ENCODE data around the gene MITF.
A peak's percentile ranks its signal among the peaks of the same experiment; 100 is the strongest.

Gene MITF

GRCh38 chr3:69737392-69737791 lies 1.9 kb upstream of the MITF start:
- in situ Hi-C loops (cut with HindIII; ENCODE audit: low pct_unique_long_range_greater_than_20kb, low sequenced_read_pairs): no loop called here
- no peak for TF ChIP-seq JUND (IDR thresholded peaks at IDR 0.05; ENCODE audit: low read depth)
- no peak for DNase-seq (ENCODE audit: low read depth in 1 of 2, low spot score in 1 of 2)

GRCh38 chr3:69738315-69738714 lies 949 bp upstream of the MITF start:
- in situ Hi-C loops (cut with HindIII; ENCODE audit: low pct_unique_long_range_greater_than_20kb, low sequenced_read_pairs): no loop called here
- no peak for TF ChIP-seq JUND (IDR thresholded peaks at IDR 0.05; ENCODE audit: low read depth)
- DNase-seq (ENCODE audit: low read depth in 1 of 2, low spot score in 1 of 2): peak; percentile 5 to 15

GRCh38 chr3:69738859-69739203 lies 433 bp upstream of the MITF start:
- in situ Hi-C loops (cut with HindIII; ENCODE audit: low pct_unique_long_range_greater_than_20kb, low sequenced_read_pairs): no loop called here
- TF ChIP-seq JUND (IDR thresholded peaks at IDR 0.05; ENCODE audit: low read depth): no peak
- DNase-seq (ENCODE audit: low read depth in 1 of 2, low spot score in 1 of 2): no peak

GRCh38 chr3:69740103-69741021 lies 1.1 kb downstream of the MITF start:
- peak in 1 of 2 experiments; percentile 34 for DNase-seq (ENCODE audit: low read depth in 1 of 2, low spot score in 1 of 2)
- no peak for TF ChIP-seq JUND (IDR thresholded peaks at IDR 0.05; ENCODE audit: low read depth)
- in situ Hi-C loops (cut with HindIII; ENCODE audit: low pct_unique_long_range_greater_than_20kb, low sequenced_read_pairs): no loop called here

GRCh38 chr3:69741032-69741767 lies 1.9 kb downstream of the MITF start:
- TF ChIP-seq JUND (IDR thresholded peaks at IDR 0.05; ENCODE audit: low read depth): no peak
- DNase-seq (ENCODE audit: low read depth in 1 of 2, low spot score in 1 of 2): no peak
- in situ Hi-C loops (cut with HindIII; ENCODE audit: low pct_unique_long_range_greater_than_20kb, low sequenced_read_pairs): no loop called here

- in situ Hi-C loops (cut with HindIII; ENCODE audit: low pct_unique_long_range_greater_than_20kb, low sequenced_read_pairs): no loop called here
- DNase-seq (ENCODE audit: low read depth in 1 of 2, low spot score in 1 of 2): no peak
- TF ChIP-seq JUND (IDR thresholded peaks at IDR 0.05; ENCODE audit: low read depth): no peak
Measured at GRCh38 chr3:69742391-69742790, 3.1 kb downstream of the MITF start.

- no peak for TF ChIP-seq JUND (IDR thresholded peaks at IDR 0.05; ENCODE audit: low read depth)
- no peak for DNase-seq (ENCODE audit: low read depth in 1 of 2, low spot score in 1 of 2)
- in situ Hi-C loops (cut with HindIII; ENCODE audit: low pct_unique_long_range_greater_than_20kb, low sequenced_read_pairs): no loop called here
Measured at GRCh38 chr3:69743975-69744906, 5.0 kb downstream of the MITF start.

- in situ Hi-C loops (cut with HindIII; ENCODE audit: low pct_unique_long_range_greater_than_20kb, low sequenced_read_pairs): no loop called here
- TF ChIP-seq JUND (IDR thresholded peaks at IDR 0.05; ENCODE audit: low read depth): no peak
Measured at GRCh38 chr3:69745505-69745904, 6.2 kb downstream of the MITF start.

GRCh38 chr3:69746119-69746518 lies 6.9 kb downstream of the MITF start:
- DNase-seq (ENCODE audit: low read depth in 1 of 2, low spot score in 1 of 2): no peak
- no peak for TF ChIP-seq JUND (IDR thresholded peaks at IDR 0.05; ENCODE audit: low read depth)

More at GRCh38 chr3:69745505-69745904, 6.2 kb downstream of the MITF start:
- DNase-seq (ENCODE audit: low read depth in 1 of 2, low spot score in 1 of 2): no peak

GRCh38 chr3:69747511-69748258 lies 8.4 kb downstream of the MITF start:
- in situ Hi-C loops (cut with HindIII; ENCODE audit: low pct_unique_long_range_greater_than_20kb, low sequenced_read_pairs): no loop called here
- no peak for TF ChIP-seq JUND (IDR thresholded peaks at IDR 0.05; ENCODE audit: low read depth)
- DNase-seq (ENCODE audit: low read depth in 1 of 2, low spot score in 1 of 2): no peak

More at GRCh38 chr3:69746119-69746518, 6.9 kb downstream of the MITF start:
- in situ Hi-C loops (cut with HindIII; ENCODE audit: low pct_unique_long_range_greater_than_20kb, low sequenced_read_pairs): no loop called here

GRCh38 chr3:69748503-69748902 lies 9.2 kb downstream of the MITF start:
- no peak for DNase-seq (ENCODE audit: low read depth in 1 of 2, low spot score in 1 of 2)
- in situ Hi-C loops (cut with HindIII; ENCODE audit: low pct_unique_long_range_greater_than_20kb, low sequenced_read_pairs): no loop called here
- no peak for TF ChIP-seq JUND (IDR thresholded peaks at IDR 0.05; ENCODE audit: low read depth)

GRCh38 chr3:69749461-69749860 lies 10.2 kb downstream of the MITF start:
- no peak for DNase-seq (ENCODE audit: low read depth in 1 of 2, low spot score in 1 of 2)
- no peak for TF ChIP-seq JUND (IDR thresholded peaks at IDR 0.05; ENCODE audit: low read depth)
- in situ Hi-C loops (cut with HindIII; ENCODE audit: low pct_unique_long_range_greater_than_20kb, low sequenced_read_pairs): no loop called here
